ENCODE measurements around the gene CACNB2. TPM values are rescaled to one million over a fixed set of nuclear protein-coding genes. Genes with fewer than 3 reads are reported as not detected.

CACNB2 gene
- 3.2 to 4.4 TPM (median 3.3 TPM) in 3 replicates for total RNA-seq (2021)
- percentile 53 among the genes with signal in this experiment for Bru-seq, nascent RNA
- long read RNA-seq, experiment 1, partial matches to known transcripts = 3 of 13 reads
- long read RNA-seq, experiment 1, other reads (novel, unspliced or antisense) = 7 of 13 reads
- long read RNA-seq, experiment 2, partial matches to known transcripts = 0 of 2 reads
- long read RNA-seq, experiment 2, other reads (novel, unspliced or antisense) = 2 of 2 reads
- long read RNA-seq, experiment 3, partial matches to known transcripts = 0 of 1 reads
- long read RNA-seq, experiment 3, other reads (novel, unspliced or antisense) = 0 of 1 reads

GRCh38 chr10:18140149-18140956 is at the start of gene CACNB2:
Gene CACNB2 (plus strand): TSS chr10:18140424.
- Mint-ChIP-seq H3K27me3 (ENCODE audit: low read depth) (peaks cover 31% of the 10 kb centered on the region), H3K36me3 (no peaks in the 10 kb centered on the region), H3K4me3 (peak within 1 kb of the TSS; percentile 71), H3K9me3 (no peaks in the 10 kb centered on the region), H3K4me1 (peaks cover 42% of the 10 kb centered on the region), H3K27ac (no peak within 1 kb of the TSS)
- ChIA-PET POLR2A (no interaction called here), CTCF (no interaction called here)
- peak; percentile 70 for DNase-seq (ENCODE audit: low spot score)
- peak; percentile 65 for ATAC-seq
- TF ChIP-seq FOXP1 (CRISPR knock-in tag; IDR thresholded peaks at IDR 0.05; ENCODE audit: borderline replicate concordance) = peak; percentile 43; the same call in 1 of the 2 replicates
- no peak for TF ChIP-seq PREB (CRISPR knock-in tag; IDR thresholded peaks at IDR 0.05; ENCODE audit: borderline replicate concordance)
- TF ChIP-seq TCF7 (CRISPR knock-in tag; IDR thresholded peaks at IDR 0.05; ENCODE audit: low read depth) = no peak
- 0 out of 2 replicates have a peak, but pooled peaks have one; percentile 5 for TF ChIP-seq TEAD1 (CRISPR knock-in tag; IDR thresholded peaks at IDR 0.05)
- no peak for TF ChIP-seq STAT6 (CRISPR knock-in tag; conservative IDR thresholded peaks at IDR 0.05; ENCODE audit: low read depth)
- TF ChIP-seq ZNF512 (CRISPR knock-in tag; IDR thresholded peaks at IDR 0.05; ENCODE audit: borderline replicate concordance) = no peak
- TF ChIP-seq RELA (CRISPR knock-in tag; IDR thresholded peaks at IDR 0.05; ENCODE audit: borderline replicate concordance) = no peak
- TF ChIP-seq ZBTB21 (CRISPR knock-in tag; IDR thresholded peaks at IDR 0.05; ENCODE audit: borderline replicate concordance) = no peak
- 0 out of 2 replicates have a peak, but pooled peaks have one; percentile 45 for TF ChIP-seq HMGXB4 (CRISPR knock-in tag; IDR thresholded peaks at IDR 0.05)
- TF ChIP-seq NR1H2 (CRISPR knock-in tag; IDR thresholded peaks at IDR 0.05) = no peak
- no peak for TF ChIP-seq HMGA2 (CRISPR knock-in tag; IDR thresholded peaks at IDR 0.05)
- no peak for TF ChIP-seq ZNF232 (CRISPR knock-in tag; IDR thresholded peaks at IDR 0.05)
- no peak for TF ChIP-seq MLX (CRISPR knock-in tag; IDR thresholded peaks at IDR 0.05)
- no peak for TF ChIP-seq USF2 (CRISPR knock-in tag; IDR thresholded peaks at IDR 0.05)
- 0 out of 2 replicates have a peak, but pooled peaks have one; percentile 53 for TF ChIP-seq FOXP4 (CRISPR knock-in tag; IDR thresholded peaks at IDR 0.05)
- no peak for TF ChIP-seq NR2C2 (CRISPR knock-in tag; IDR thresholded peaks at IDR 0.05)
- TF ChIP-seq ZNF423 (CRISPR knock-in tag; IDR thresholded peaks at IDR 0.05) = peak; percentile 77
- no peak; the same call in 1 of the 2 replicates for TF ChIP-seq KAT7 (CRISPR knock-in tag; IDR thresholded peaks at IDR 0.05; ENCODE audit: borderline replicate concordance)
- TF ChIP-seq NFE2L1 (CRISPR knock-in tag; IDR thresholded peaks at IDR 0.05) = no peak
- no peak for TF ChIP-seq IRF2 (CRISPR knock-in tag; IDR thresholded peaks at IDR 0.05; ENCODE audit: borderline replicate concordance, low read depth)
- no peak for TF ChIP-seq TEAD4 (CRISPR knock-in tag; IDR thresholded peaks at IDR 0.05)
- no peak for TF ChIP-seq ATF3 (CRISPR knock-in tag; conservative IDR thresholded peaks at IDR 0.05)
- TF ChIP-seq GABPB1 (CRISPR knock-in tag; IDR thresholded peaks at IDR 0.05) = no peak
